Iris pigment epithelial cell (primary cell): ENCODE measurements around the gene ST8SIA4.

ENCODE experiments used
- DNase-seq: peaks from one replicate; pipeline ENCODE4 v3.0.0-alpha.2; 2011; ENCODE audit warnings: low read depth

The ST8SIA4 gene

GRCh38 chr5:100903039-100903887 is at the start of gene ST8SIA4:
Gene ST8SIA4 (minus strand): TSS chr5:100903282. CDS start chr5:100902955, 327 bp downstream.
- DNase-seq: peak; percentile 59

- DNase-seq: no peak
These were observed 47.9 kb upstream of the ST8SIA4 start for GRCh38 chr5:100950985-100951384.

- no peak for DNase-seq
These were observed 10.2 kb upstream of the ST8SIA4 start for GRCh38 chr5:100913298-100913697.

GRCh38 chr5:100909034-100909433 is 6.0 kb upstream of the ST8SIA4 start:
- DNase-seq: no peak

GRCh38 chr5:100905259-100905914 is 2.3 kb upstream of the ST8SIA4 start:
- DNase-seq: no peak

- DNase-seq: no peak
These were observed 1.3 kb upstream of the ST8SIA4 start for GRCh38 chr5:100904259-100904861.

- DNase-seq: peak; percentile 14
These were observed 543 bp downstream of the ST8SIA4 start for GRCh38 chr5:100902440-100903038.

GRCh38 chr5:100901821-100902341 is 1.2 kb downstream of the ST8SIA4 start:
- peak; percentile 1 for DNase-seq

GRCh38 chr5:100900796-100901781 is 2.0 kb downstream of the ST8SIA4 start:
- DNase-seq: peak; percentile 56

- DNase-seq: peak; percentile 37
These were observed 2.8 kb downstream of the ST8SIA4 start for GRCh38 chr5:100900142-100900795.

GRCh38 chr5:100899675-100900074 is 3.4 kb downstream of the ST8SIA4 start:
- DNase-seq: no peak

GRCh38 chr5:100898504-100899346 is 4.4 kb downstream of the ST8SIA4 start:
- no peak for DNase-seq

- no peak for DNase-seq
These were observed 7.0 kb downstream of the ST8SIA4 start for GRCh38 chr5:100896054-100896453.

- peak; percentile 7 for DNase-seq
These were observed 12.5 kb downstream of the ST8SIA4 start for GRCh38 chr5:100890461-100891008.

- DNase-seq: no peak
These were observed 13.2 kb downstream of the ST8SIA4 start for GRCh38 chr5:100889896-100890295.

- no peak for DNase-seq
These were observed 13.8 kb downstream of the ST8SIA4 start for GRCh38 chr5:100889165-100889743.

GRCh38 chr5:100877274-100877673 is 25.8 kb downstream of the ST8SIA4 start:
- DNase-seq: no peak

- no peak for DNase-seq
These were observed 30.5 kb downstream of the ST8SIA4 start for GRCh38 chr5:100872408-100873190.
